HG02852 (cell line): ENCODE measurements around the gene TM2D1.
"Not testable (repeated sequence)": the region's sequence is repeated elsewhere in the genome, so short reads cannot be mapped to it uniquely, and the experiment has no call there.

Experiments used
- ATAC-seq: cut with Tn5 transposase; IDR thresholded peaks from one replicate; pipeline ENCODE4 v1.9.1; 2021; ENCODE audit warnings: mild to moderate bottlenecking, moderate library complexity; ENCODE audit not compliant: unreplicated experiment

The TM2D1 gene

GRCh38 chr1:61724813-61725694 lies at the start of gene TM2D1:
Gene TM2D1, minus strand, starts transcription at chr1:61725141. Its CDS starts 21 bp downstream, at chr1:61725120.
- ATAC-seq: peak; percentile 99

- no peak for ATAC-seq
These were observed 45.2 kb upstream of the TM2D1 start for GRCh38 chr1:61770131-61770530.

GRCh38 chr1:61757950-61758349 lies 33.0 kb upstream of the TM2D1 start:
- no peak for ATAC-seq

- no peak for ATAC-seq
These were observed 31.8 kb upstream of the TM2D1 start for GRCh38 chr1:61756773-61757172.

DNA sequence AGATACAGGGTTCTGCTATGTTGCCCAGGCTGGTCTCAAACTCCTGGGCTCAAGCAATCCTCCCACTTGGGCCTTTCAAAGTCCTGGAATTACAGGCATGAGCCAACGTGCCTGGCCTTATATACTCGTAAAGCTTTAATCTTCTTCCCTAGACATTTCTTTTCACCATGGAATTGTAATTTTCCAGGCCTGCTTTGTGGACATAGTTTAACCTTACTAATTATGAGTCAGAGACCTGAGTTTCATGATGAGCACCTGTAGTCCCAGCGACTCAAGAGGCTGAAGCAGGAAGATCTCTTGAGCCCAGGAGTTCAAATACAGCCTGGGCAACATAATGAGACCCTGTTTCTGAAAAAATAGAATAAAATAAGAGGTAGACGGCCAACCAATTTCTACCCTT lies 29.6 kb upstream of the TM2D1 start:
- no peak for ATAC-seq

GRCh38 chr1:61753998-61754508 lies 29.1 kb upstream of the TM2D1 start:
- no peak for ATAC-seq

DNA sequence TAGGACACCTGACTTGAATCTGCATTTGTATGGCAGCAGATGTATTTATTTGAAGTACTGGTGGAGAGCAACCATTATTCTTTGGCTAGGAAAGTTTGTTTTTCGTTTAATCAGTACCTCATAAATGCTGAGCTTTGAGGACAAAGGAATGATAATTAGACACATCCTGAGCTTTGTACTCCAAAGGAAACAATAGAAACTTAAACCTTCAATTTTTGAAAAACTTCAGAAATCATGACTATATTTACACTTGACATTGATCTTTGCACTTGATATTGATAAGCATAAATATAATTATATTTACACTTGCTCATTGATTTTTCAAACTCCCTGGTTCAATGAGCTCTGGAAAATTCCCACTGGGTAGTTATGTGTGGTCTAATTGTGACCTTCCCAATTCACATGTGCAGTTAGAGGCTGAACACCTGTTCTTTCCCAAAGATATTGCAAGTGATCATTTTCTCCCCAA lies 28.0 kb upstream of the TM2D1 start:
- ATAC-seq: no peak

DNA sequence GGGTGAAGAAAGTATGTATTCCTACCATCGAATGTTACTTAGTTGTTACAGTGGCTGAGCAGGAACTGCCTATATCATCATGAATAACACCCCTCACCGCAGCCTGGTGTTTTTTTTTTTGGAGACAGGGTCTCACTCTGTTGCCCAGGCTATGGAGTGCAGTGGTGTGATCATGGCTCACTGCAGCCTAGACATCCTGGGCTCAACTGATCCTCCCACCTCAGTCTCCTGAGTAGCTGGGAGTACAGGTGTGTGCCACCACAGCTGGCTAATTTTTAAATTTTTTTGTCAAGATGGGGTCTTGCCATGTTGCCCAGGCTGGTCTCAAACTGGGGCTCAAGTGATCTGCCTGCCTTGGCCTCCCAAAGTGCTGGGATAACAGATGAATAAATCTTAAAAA lies 24.6 kb upstream of the TM2D1 start:
- ATAC-seq: no peak

GRCh38 chr1:61748566-61748965 lies 23.6 kb upstream of the TM2D1 start:
- ATAC-seq: no peak

DNA sequence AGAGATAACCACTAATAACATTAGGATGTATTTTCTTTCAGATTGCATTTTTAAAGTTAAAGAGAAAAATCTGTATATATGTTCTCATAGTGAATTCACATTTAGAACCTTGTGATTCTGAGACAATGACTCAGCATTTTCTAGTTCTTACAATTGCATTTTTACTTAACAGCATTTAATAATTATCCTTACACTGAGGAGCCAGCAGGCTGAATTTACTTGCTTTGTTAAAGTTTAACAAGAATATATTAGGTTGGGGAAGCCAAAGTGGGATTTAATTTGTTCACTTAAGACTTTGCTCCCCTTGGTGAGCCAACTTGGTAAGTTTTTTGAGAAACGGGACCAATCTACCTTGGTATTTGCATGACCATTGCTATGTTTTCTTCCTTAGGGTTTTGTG lies 21.9 kb upstream of the TM2D1 start:
- no peak for ATAC-seq

GRCh38 chr1:61743716-61744580 lies 19.0 kb upstream of the TM2D1 start:
- no peak for ATAC-seq

- no peak for ATAC-seq
These were observed 18.4 kb upstream of the TM2D1 start for GRCh38 chr1:61743431-61743705.

GRCh38 chr1:61742620-61743430 lies 17.9 kb upstream of the TM2D1 start:
- ATAC-seq: peak; percentile 75

GRCh38 chr1:61741711-61742619 lies 17.0 kb upstream of the TM2D1 start, which contains the start of gene PATJ:
Gene PATJ, plus strand, starts transcription at chr1:61742480. Its CDS starts 20,413 bp downstream, at chr1:61762893.
- peak; percentile 74 for ATAC-seq

DNA sequence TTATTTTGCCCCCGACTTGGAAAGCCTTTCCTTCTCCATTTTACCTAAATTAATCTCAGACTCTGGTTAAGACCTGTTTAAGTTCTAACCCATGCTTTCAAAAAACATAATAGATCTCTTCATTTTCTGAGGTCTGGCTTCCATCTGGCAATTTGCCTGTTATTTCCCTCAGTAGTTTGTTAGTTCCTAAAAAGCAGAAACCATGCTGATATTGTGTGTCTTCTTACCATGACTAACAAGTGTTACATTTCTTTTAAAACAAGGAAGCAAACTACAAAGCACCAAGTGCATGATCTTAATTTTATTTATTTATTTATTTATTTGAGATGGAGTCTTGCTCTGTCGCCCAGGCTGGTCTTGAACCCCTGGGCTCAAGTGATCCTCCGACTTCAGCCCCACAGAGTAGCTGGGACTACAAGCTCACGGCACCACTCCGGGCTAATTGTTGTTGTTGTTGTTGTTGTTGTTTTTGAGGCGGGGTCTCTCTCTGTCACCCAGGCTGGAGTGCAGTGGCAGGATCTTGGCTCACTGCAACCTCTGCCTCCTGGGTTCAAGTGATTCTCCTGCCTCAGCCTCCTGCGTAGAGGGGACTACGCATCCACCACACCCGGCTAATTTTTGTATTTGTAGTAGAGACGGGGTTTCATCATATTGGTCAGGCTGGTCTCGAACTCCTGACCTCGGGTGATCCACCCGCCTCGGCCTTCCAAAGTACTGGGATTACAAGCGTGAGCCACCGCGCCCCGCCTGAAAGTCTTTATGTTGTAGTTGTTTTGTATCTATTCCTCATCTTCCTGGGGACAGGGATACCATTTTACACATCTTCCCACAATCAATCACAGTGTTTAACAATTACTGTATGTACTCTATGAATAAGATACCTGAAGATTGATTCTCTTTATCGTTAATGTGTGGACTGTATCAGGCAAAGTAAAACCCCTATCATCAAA lies 16.1 kb upstream of the TM2D1 start:
- no peak for ATAC-seq

GRCh38 chr1:61732726-61733125 lies 7.8 kb upstream of the TM2D1 start:
- ATAC-seq: no peak

- not testable (repeated sequence) for ATAC-seq
These were observed 5.7 kb upstream of the TM2D1 start for GRCh38 chr1:61730679-61731078.

DNA sequence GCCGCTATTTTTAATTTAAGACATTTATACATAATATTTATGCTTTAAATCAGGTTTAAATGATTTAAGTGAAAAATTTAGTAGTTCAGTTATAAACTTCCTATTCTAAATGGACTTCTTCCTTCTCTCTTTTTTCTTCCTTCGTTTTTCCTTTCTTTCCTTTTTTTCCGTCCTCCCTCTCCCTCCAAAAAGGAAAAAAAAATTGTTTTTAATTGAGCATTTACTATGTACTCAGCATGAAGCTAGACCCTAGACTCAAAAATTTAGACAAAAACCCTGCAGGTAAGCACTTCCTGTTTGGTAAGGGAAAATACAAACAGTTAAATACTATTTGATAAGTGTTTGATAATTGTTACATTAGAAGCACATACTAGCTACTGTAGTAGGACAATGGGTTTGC lies 2.6 kb upstream of the TM2D1 start:
- no peak for ATAC-seq

DNA sequence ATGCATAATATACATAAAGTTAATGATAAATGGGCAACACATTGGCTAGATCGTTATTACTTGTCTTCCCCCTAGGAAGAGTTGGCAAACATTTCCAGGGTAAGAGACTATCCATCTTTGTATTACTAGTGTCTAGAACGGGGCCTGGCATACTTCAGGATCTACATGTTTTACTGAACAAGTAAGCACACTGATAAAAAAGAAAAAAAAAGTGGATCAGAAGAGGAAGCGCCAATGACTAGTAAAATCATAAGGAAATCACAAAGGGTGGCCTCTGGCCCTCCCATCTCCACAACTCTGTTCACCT lies 482 bp downstream of the TM2D1 start:
- no peak for ATAC-seq
